HG02973 (cell line): ENCODE results near the gene DHRS11.
A peak's percentile ranks its signal among the peaks of the same experiment; 100 is the strongest.

ENCODE experiments used
- ATAC-seq: cut with Tn5 transposase; IDR thresholded peaks from one replicate; pipeline ENCODE4 v1.9.1; 2021; ENCODE audit warnings: moderate library complexity; ENCODE audit not compliant: unreplicated experiment

DHRS11 gene

GRCh38 chr17:36591434-36592315 lies at the start of gene DHRS11:
Gene DHRS11, plus strand, starts transcription at chr17:36591879. Its CDS starts 131 bp downstream, at chr17:36592010.
- ATAC-seq, result peak; percentile 80

- no peak for ATAC-seq
These were observed 48.9 kb upstream of the DHRS11 start for GRCh38 chr17:36542755-36543154.

- no peak for ATAC-seq
These were observed 47.7 kb upstream of the DHRS11 start for GRCh38 chr17:36544044-36544306.

GRCh38 chr17:36544307-36545076 lies 47.2 kb upstream of the DHRS11 start, which contains the start of gene GGNBP2:
Gene GGNBP2, plus strand, starts transcription at chr17:36544919. Its CDS starts 806 bp downstream, at chr17:36545725.
- peak; percentile 50 for ATAC-seq

GRCh38 chr17:36545077-36545464 lies 46.6 kb upstream of the DHRS11 start:
- peak; percentile 38 for ATAC-seq

GRCh38 chr17:36545465-36546417 lies 45.9 kb upstream of the DHRS11 start:
- peak; percentile 52 for ATAC-seq

GRCh38 chr17:36546418-36547093 lies 45.1 kb upstream of the DHRS11 start:
- no peak for ATAC-seq

- ATAC-seq, result no peak
These were observed 43.9 kb upstream of the DHRS11 start for GRCh38 chr17:36547776-36548175.

GRCh38 chr17:36550491-36551417 lies 40.9 kb upstream of the DHRS11 start:
- no peak for ATAC-seq

GRCh38 chr17:36553459-36553858 lies 38.2 kb upstream of the DHRS11 start:
- no peak for ATAC-seq

- no peak for ATAC-seq
These were observed 25.6 kb upstream of the DHRS11 start for GRCh38 chr17:36566081-36566480.

GRCh38 chr17:36575028-36575427 lies 16.7 kb upstream of the DHRS11 start:
- ATAC-seq, result no peak

- ATAC-seq, result no peak
These were observed 14.9 kb upstream of the DHRS11 start for GRCh38 chr17:36576793-36577192.

- ATAC-seq, result no peak
These were observed 13.0 kb upstream of the DHRS11 start for GRCh38 chr17:36578671-36579070.

GRCh38 chr17:36583787-36584186 lies 7.9 kb upstream of the DHRS11 start:
- ATAC-seq, result no peak

- no peak for ATAC-seq
These were observed 5.5 kb upstream of the DHRS11 start for GRCh38 chr17:36586138-36586537.

GRCh38 chr17:36590082-36590481 lies 1.6 kb upstream of the DHRS11 start:
- no peak for ATAC-seq

- no peak for ATAC-seq
These were observed 637 bp downstream of the DHRS11 start for GRCh38 chr17:36592316-36592715.

- ATAC-seq, result no peak
These were observed 1.1 kb downstream of the DHRS11 start for GRCh38 chr17:36592716-36593321.
